ENCODE measurements around the gene DNAJA2.

Gene DNAJA2

DNA sequence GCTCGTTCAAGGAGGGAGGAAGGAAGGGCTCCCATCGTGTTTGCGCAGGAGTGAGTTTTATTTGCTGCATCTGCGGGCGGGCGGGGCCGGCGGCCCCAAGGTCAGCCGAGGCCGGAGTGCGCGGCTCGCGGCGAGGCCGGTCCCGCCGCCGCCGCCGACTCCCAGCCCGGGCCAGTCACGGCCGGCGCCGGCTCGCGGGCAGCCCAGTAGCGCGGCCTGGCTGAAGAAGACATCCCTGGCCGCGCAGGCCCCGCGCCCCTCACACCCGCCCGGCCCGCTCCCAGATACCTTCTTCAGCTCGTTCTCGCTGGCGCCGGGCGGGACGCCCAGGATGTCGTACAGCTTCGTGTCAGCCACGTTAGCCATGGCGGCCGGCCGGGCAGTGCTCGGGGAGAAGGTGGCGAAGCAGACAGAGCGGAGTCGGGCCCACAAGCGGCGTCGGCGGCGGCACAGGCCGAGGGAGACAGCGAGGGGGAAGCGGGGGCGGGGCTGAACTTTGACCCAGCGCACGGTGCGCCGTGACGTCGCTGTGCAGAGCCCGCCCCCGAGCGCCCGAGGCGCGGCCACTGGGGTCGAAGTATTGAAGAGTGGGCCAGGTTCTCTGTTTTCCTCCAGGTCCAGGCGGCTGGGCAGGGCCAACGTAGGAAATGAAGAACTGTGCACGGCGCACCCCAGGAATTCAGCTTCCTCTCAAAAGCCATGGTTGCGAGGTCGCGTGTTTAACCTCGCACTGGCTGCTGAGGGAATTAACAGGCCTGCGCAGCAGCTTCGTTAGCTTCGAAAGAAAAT, at the start of gene DNAJA2:
Gene DNAJA2 (minus strand): TSS at position 468 of the 789 bp plus-strand sequence. CDS start 102 bp downstream, at position 366.
- peak; percentile 51; the same call in 1 of the 2 replicates for TF ChIP-seq YY1 (IDR thresholded peaks at IDR 0.05; ENCODE audit: low read depth)
- TF ChIP-seq RAD21 (IDR thresholded peaks at IDR 0.05; ENCODE audit: low read depth), result no peak; the same call in 1 of the 2 replicates
- peak; percentile 58 for TF ChIP-seq EGR1 (IDR thresholded peaks at IDR 0.05)
- TF ChIP-seq ZBTB7A (IDR thresholded peaks at IDR 0.05; ENCODE audit: low read depth), result no peak
- TF ChIP-seq, protein P1, sequence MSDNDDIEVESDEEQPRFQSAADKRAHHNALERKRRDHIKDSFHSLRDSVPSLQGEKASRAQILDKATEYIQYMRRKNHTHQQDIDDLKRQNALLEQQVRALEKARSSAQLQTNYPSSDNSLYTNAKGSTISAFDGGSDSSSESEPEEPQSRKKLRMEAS (IDR thresholded peaks at IDR 0.05), result peak; percentile 83
- TF ChIP-seq CREB1 (IDR thresholded peaks at IDR 0.05; ENCODE audit: low read depth), result peak; percentile 79
- TF ChIP-seq FOXM1 (IDR thresholded peaks at IDR 0.05; ENCODE audit: borderline replicate concordance, low read depth), result no peak
- TF ChIP-seq TAF1 (IDR thresholded peaks at IDR 0.05; ENCODE audit: low read depth), result peak; percentile 91
- TF ChIP-seq, protein P2, sequence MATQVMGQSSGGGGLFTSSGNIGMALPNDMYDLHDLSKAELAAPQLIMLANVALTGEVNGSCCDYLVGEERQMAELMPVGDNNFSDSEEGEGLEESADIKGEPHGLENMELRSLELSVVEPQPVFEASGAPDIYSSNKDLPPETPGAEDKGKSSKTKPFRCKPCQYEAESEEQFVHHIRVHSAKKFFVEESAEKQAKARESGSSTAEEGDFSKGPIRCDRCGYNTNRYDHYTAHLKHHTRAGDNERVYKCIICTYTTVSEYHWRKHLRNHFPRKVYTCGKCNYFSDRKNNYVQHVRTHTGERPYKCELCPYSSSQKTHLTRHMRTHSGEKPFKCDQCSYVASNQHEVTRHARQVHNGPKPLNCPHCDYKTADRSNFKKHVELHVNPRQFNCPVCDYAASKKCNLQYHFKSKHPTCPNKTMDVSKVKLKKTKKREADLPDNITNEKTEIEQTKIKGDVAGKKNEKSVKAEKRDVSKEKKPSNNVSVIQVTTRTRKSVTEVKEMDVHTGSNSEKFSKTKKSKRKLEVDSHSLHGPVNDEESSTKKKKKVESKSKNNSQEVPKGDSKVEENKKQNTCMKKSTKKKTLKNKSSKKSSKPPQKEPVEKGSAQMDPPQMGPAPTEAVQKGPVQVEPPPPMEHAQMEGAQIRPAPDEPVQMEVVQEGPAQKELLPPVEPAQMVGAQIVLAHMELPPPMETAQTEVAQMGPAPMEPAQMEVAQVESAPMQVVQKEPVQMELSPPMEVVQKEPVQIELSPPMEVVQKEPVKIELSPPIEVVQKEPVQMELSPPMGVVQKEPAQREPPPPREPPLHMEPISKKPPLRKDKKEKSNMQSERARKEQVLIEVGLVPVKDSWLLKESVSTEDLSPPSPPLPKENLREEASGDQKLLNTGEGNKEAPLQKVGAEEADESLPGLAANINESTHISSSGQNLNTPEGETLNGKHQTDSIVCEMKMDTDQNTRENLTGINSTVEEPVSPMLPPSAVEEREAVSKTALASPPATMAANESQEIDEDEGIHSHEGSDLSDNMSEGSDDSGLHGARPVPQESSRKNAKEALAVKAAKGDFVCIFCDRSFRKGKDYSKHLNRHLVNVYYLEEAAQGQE (IDR thresholded peaks at IDR 0.05; ENCODE audit: low read depth), result 0 out of 2 replicates have a peak, but pooled peaks have one; percentile 19
- TF ChIP-seq NFIC (IDR thresholded peaks at IDR 0.05), result 0 out of 2 replicates have a peak, but pooled peaks have one; percentile 21
- no peak for TF ChIP-seq TCF12 (IDR thresholded peaks at IDR 0.05; ENCODE audit: low read depth)
- TF ChIP-seq, protein P3, sequence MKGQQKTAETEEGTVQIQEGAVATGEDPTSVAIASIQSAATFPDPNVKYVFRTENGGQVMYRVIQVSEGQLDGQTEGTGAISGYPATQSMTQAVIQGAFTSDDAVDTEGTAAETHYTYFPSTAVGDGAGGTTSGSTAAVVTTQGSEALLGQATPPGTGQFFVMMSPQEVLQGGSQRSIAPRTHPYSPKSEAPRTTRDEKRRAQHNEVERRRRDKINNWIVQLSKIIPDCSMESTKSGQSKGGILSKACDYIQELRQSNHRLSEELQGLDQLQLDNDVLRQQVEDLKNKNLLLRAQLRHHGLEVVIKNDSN (IDR thresholded peaks at IDR 0.05), result no peak; the same call in 1 of the 2 replicates

DNA sequence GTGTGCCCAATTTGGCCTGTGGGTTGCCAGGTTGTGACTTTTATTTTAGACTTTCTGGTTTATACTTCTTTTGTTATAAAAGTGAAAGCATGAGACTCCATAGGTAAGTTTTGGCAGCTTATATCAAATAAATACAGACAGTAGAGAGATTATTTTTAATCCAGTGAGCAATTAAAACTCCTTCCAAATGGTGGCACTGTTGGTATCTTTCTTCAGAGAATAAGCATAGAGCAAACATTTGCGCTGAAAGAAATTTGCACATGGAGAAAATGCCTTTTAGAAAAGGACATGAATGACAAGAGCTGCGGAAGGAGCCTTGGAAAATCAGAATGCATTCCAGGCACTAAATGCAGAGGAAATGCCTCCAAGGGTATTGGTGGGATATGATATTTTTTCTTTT, 46.1 kb upstream of the DNAJA2 start:
- TF ChIP-seq, protein P3 (IDR thresholded peaks at IDR 0.05), result no peak
- TF ChIP-seq ZBTB7A (IDR thresholded peaks at IDR 0.05; ENCODE audit: low read depth) (no peak), TCF12 (IDR thresholded peaks at IDR 0.05; ENCODE audit: low read depth) (no peak), TAF1 (IDR thresholded peaks at IDR 0.05; ENCODE audit: low read depth) (no peak)
- TF ChIP-seq, protein P1 (IDR thresholded peaks at IDR 0.05), result no peak

DNA sequence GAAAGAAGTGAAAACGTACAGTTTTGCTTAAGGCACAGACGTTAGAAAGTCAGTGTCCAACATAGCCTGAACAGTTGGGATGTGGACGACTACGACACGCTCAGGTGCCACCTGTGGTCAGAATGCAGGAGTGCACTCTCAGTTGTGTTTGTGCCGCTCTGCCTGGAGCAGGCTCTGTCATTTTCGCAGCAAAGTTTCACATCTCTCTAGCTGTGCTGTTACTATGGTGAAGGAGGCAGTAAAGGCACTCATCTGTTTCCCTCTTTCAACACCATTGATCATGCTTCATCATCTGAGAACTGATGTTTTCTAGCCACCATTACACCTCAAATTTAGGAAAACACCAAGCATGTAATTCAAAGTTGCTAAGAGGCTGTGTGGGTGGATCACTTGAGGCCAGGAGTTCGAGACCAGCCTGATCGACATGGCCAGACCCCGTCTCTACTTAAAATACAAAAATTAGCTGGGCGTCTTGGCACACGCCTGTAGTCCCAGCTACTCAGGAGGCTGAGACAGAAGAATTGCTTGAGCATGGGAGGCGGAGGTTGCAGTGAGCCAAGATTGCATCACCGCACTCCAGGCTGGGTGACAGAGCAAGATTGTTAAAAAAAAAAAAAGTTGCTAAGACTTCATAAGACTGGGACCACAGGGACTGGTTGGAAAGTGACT, 44.9 kb upstream of the DNAJA2 start:
- no peak for TF ChIP-seq NFIC (IDR thresholded peaks at IDR 0.05)
- peak; percentile 63 for TF ChIP-seq RAD21 (IDR thresholded peaks at IDR 0.05; ENCODE audit: low read depth)
- TF ChIP-seq CREB1 (IDR thresholded peaks at IDR 0.05; ENCODE audit: low read depth), result no peak
- TF ChIP-seq EP300 (IDR thresholded peaks at IDR 0.05; ENCODE audit: borderline replicate concordance), result no peak
- TF ChIP-seq, protein P3 (IDR thresholded peaks at IDR 0.05), result no peak

DNA sequence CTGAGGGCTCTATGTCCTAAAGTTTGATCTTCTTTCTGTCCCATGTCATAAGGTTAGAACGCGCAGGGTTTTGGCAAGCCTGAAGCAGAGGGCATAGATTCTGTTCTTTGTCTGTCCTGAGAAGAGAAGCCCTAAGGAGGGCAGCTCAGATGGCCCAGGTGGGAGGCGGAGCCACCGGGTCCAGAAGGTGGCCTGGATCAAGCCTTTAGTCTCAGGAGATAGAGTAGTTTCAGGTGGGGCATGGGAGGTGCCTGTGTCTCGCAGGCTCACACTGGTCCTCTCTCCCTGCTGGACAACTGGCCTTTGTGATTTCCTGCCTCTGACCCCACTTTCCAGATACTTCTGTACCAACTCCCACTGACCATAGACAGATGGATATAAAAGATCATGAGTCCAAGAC, 44.2 kb upstream of the DNAJA2 start:
- TF ChIP-seq, protein P1 (IDR thresholded peaks at IDR 0.05), result no peak
- no peak for TF ChIP-seq EGR1 (IDR thresholded peaks at IDR 0.05)
- no peak for TF ChIP-seq EP300 (IDR thresholded peaks at IDR 0.05; ENCODE audit: borderline replicate concordance)
- TF ChIP-seq, protein P2 (IDR thresholded peaks at IDR 0.05; ENCODE audit: low read depth), result no peak
- TF ChIP-seq TEAD4 (IDR thresholded peaks at IDR 0.05), result no peak
- no peak for TF ChIP-seq CREB1 (IDR thresholded peaks at IDR 0.05; ENCODE audit: low read depth)
- TF ChIP-seq RAD21 (IDR thresholded peaks at IDR 0.05; ENCODE audit: low read depth), result no peak
- TF ChIP-seq YY1 (IDR thresholded peaks at IDR 0.05; ENCODE audit: low read depth), result no peak
- TF ChIP-seq ZBTB7A (IDR thresholded peaks at IDR 0.05; ENCODE audit: low read depth), result no peak
- TF ChIP-seq FOXM1 (IDR thresholded peaks at IDR 0.05; ENCODE audit: borderline replicate concordance, low read depth), result no peak
- no peak for TF ChIP-seq TAF1 (IDR thresholded peaks at IDR 0.05; ENCODE audit: low read depth)
- TF ChIP-seq CEBPB (IDR thresholded peaks at IDR 0.05), result no peak

DNA sequence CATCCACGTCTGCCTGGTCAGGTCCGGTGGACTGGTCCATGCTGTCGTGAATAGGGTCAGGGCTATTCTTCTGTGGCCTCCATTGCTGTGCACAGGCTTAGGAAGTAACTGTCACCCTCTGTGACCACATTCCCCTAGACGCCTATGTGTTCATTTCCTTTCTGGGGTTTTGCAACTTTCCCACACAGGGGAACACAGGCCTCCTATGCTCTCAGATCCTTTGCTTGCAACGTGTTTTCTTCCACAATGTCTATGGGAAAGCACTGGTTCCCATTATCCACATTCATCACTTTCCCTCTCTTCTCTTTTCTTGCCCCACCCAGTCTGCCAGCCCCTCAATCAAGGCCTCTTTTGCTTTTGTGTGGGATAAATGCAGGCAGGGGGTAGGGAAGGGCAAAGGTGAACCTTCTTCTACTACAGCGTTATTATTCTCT, 43.2 kb upstream of the DNAJA2 start:
- no peak for TF ChIP-seq YY1 (IDR thresholded peaks at IDR 0.05; ENCODE audit: low read depth)
- no peak for TF ChIP-seq NFIC (IDR thresholded peaks at IDR 0.05)
- TF ChIP-seq RAD21 (IDR thresholded peaks at IDR 0.05; ENCODE audit: low read depth), result no peak
- TF ChIP-seq, protein P1 (IDR thresholded peaks at IDR 0.05), result no peak
- no peak for TF ChIP-seq EP300 (IDR thresholded peaks at IDR 0.05; ENCODE audit: borderline replicate concordance)
- no peak for TF ChIP-seq FOXM1 (IDR thresholded peaks at IDR 0.05; ENCODE audit: borderline replicate concordance, low read depth)
- no peak for TF ChIP-seq TAF1 (IDR thresholded peaks at IDR 0.05; ENCODE audit: low read depth)
- TF ChIP-seq, protein P3 (IDR thresholded peaks at IDR 0.05), result no peak
- TF ChIP-seq ZBTB7A (IDR thresholded peaks at IDR 0.05; ENCODE audit: low read depth), result no peak
- TF ChIP-seq EGR1 (IDR thresholded peaks at IDR 0.05), result no peak
- TF ChIP-seq, protein P2 (IDR thresholded peaks at IDR 0.05; ENCODE audit: low read depth), result no peak
- TF ChIP-seq CREB1 (IDR thresholded peaks at IDR 0.05; ENCODE audit: low read depth), result no peak
